ENCODE data around the gene CERT1. TPM values are rescaled to one million over a fixed set of nuclear protein-coding genes. Genes with fewer than 3 reads are reported as not detected.

The CERT1 gene
- total RNA-seq, 1 donor from 2014 or later = 36.2 TPM

GRCh38 chr5:75367401-75367800 lies 144.0 kb downstream of the CERT1 start:
- no peak for DNase-seq (ENCODE audit: low spot score)

GRCh38 chr5:75366787-75367186 lies 144.6 kb downstream of the CERT1 start:
- Mint-ChIP-seq H3K9me3 (ENCODE audit: low read depth) (no peaks in the 10 kb centered on the region), H3K27me3 (ENCODE audit: low read depth) (no peaks in the 10 kb centered on the region), H3K27ac (ENCODE audit: unreplicated experiment) (no peak overlapping the region), H3K4me3 (ENCODE audit: unreplicated experiment) (no peak overlapping the region), H3K36me3 (ENCODE audit: low read depth) (peaks cover 4% of the 10 kb centered on the region), H3K4me1 (ENCODE audit: low read depth) (peaks cover 14% of the 10 kb centered on the region)
- no peak for DNase-seq (ENCODE audit: low spot score)
- TF ChIP-seq CTCF (IDR thresholded peaks at IDR 0.05) = no peak

More at GRCh38 chr5:75367401-75367800, 144.0 kb downstream of the CERT1 start:
- Mint-ChIP-seq H3K4me1 (ENCODE audit: low read depth) (peaks cover 14% of the 10 kb centered on the region), H3K36me3 (ENCODE audit: low read depth) (peaks cover 3% of the 10 kb centered on the region), H3K27ac (ENCODE audit: unreplicated experiment) (peak overlapping the region; percentile 4), H3K4me3 (ENCODE audit: unreplicated experiment) (no peak overlapping the region), H3K9me3 (ENCODE audit: low read depth) (no peaks in the 10 kb centered on the region), H3K27me3 (ENCODE audit: low read depth) (no peaks in the 10 kb centered on the region)
- no peak for TF ChIP-seq CTCF (IDR thresholded peaks at IDR 0.05)

GRCh38 chr5:75365740-75366139 lies 145.7 kb downstream of the CERT1 start:
- H3K27ac Mint-ChIP-seq (ENCODE audit: unreplicated experiment) = no peak overlapping the region
- H3K9me3 Mint-ChIP-seq (ENCODE audit: low read depth) = no peaks in the 10 kb centered on the region
- peaks cover 14% of the 10 kb centered on the region for H3K4me1 Mint-ChIP-seq (ENCODE audit: low read depth)
- DNase-seq (ENCODE audit: low spot score) = no peak
- H3K36me3 Mint-ChIP-seq (ENCODE audit: low read depth) = peaks cover 6% of the 10 kb centered on the region
- no peaks in the 10 kb centered on the region for H3K27me3 Mint-ChIP-seq (ENCODE audit: low read depth)
- no peak for TF ChIP-seq CTCF (IDR thresholded peaks at IDR 0.05)
- no peak overlapping the region for H3K4me3 Mint-ChIP-seq (ENCODE audit: unreplicated experiment)

GRCh38 chr5:75364571-75365280 lies 146.7 kb downstream of the CERT1 start:
- DNase-seq (ENCODE audit: low spot score) = no peak
- Mint-ChIP-seq H3K27me3 (ENCODE audit: low read depth) (no peaks in the 10 kb centered on the region), H3K27ac (ENCODE audit: unreplicated experiment) (no peak overlapping the region), H3K4me1 (ENCODE audit: low read depth) (peaks cover 14% of the 10 kb centered on the region), H3K36me3 (ENCODE audit: low read depth) (peaks cover 16% of the 10 kb centered on the region), H3K4me3 (ENCODE audit: unreplicated experiment) (no peak overlapping the region), H3K9me3 (ENCODE audit: low read depth) (no peaks in the 10 kb centered on the region)
- TF ChIP-seq CTCF (IDR thresholded peaks at IDR 0.05) = no peak

- Mint-ChIP-seq H3K4me3 (ENCODE audit: unreplicated experiment) (no peak overlapping the region), H3K36me3 (ENCODE audit: low read depth) (peaks cover 19% of the 10 kb centered on the region), H3K27me3 (ENCODE audit: low read depth) (no peaks in the 10 kb centered on the region), H3K27ac (ENCODE audit: unreplicated experiment) (peak overlapping the region; percentile 8), H3K4me1 (ENCODE audit: low read depth) (peaks cover 14% of the 10 kb centered on the region), H3K9me3 (ENCODE audit: low read depth) (no peaks in the 10 kb centered on the region)
- TF ChIP-seq CTCF (IDR thresholded peaks at IDR 0.05) = no peak
- no peak for DNase-seq (ENCODE audit: low spot score)
Observed at GRCh38 chr5:75363726-75364495, 147.5 kb downstream of the CERT1 start.

Measured in chondrocyte (in vitro differentiated cells).